ENCODE results near the gene CXCL5. TPM values are rescaled to one million over a fixed set of nuclear protein-coding genes. Genes with fewer than 3 reads are reported as not detected.
"Not testable (repeated sequence)": the region's sequence is repeated elsewhere in the genome, so short reads cannot be mapped to it uniquely, and the experiment has no call there.

Gene CXCL5
- polyA plus RNA-seq, 4 donors: 0.08 to 0.18 (median 0.13) TPM

- DNase-seq (ENCODE audit: low read depth in 4 of 4, low spot score in 2 of 4): no peak
These were observed 17.6 kb upstream of the CXCL5 start for GRCh38 chr4:74016068-74016467.

DNA sequence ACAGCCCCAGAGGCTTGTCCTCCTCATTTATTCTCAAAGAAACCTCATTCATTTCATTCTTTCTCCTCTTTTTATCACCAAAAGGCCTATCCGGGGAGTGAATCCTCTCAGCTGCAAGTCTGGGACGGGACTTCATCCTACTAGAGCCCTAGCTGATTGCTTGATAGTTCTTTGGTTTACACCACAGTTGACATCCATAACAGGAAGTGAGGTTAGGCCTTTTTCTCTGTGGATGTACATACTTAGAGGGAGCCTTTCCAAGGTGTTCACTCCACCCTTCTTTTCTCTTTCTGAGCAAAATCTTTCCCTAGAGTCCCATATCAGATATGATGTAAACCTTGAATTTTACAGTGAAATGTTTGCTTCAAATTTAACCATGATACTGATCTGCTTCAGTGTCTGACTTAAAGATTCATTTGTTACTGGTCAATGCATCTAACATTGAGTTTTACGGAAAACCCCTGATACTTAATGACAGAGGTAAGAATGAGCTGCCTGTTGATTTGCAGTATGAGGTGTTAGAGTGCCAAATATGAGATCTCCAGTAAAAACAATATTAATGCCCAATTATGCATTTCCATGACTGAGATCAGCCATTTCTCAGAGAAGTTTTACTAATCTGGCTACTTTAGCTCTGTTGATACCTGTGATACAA lies 16.8 kb upstream of the CXCL5 start:
- DNase-seq (ENCODE audit: low read depth in 4 of 4, low spot score in 2 of 4): no peak

- DNase-seq (ENCODE audit: low read depth in 4 of 4, low spot score in 2 of 4): no peak
These were observed 15.9 kb upstream of the CXCL5 start for GRCh38 chr4:74014332-74014731.

DNA sequence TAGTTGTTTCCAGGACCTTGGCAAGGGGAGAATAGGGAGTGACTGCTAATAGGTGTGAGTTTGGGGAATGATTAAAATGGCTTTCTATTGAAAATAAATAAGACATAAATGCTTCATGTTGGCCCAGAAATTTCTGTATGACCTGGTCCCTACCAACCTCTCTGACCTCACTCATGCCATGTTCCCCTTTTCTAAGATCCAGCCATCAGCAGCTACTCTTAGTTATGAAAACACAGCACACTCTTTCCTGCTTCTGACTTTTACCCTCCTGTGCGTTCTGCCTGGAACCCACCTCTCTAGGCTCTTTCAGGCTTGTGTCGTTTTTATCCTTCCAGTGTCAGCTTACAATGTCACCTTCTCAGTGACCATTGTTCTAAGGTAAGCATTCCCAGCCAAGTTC lies 14.8 kb upstream of the CXCL5 start:
- DNase-seq (ENCODE audit: low read depth in 4 of 4, low spot score in 2 of 4): no peak

DNA sequence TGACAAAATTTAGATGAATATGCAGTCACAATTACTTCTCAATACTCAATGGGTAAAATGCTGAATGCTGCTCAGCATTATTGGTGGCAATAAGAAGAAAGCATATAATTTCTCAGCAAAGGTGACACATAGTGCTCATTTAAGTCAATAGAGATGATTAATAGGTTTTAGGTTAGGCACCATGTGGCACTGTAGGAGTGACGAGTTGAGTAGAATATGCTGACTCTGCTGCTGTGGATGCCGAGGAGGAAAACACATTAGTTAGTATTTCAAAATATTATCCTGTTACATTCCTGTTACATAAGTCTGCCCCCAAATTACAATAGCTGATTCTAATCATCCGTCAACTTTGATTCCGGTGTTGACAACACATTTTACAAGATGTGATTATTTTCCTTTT lies 13.7 kb upstream of the CXCL5 start:
- DNase-seq (ENCODE audit: low read depth in 4 of 4, low spot score in 2 of 4): no peak

GRCh38 chr4:74009307-74009706 lies 10.8 kb upstream of the CXCL5 start:
- no peak for DNase-seq (ENCODE audit: low read depth in 4 of 4, low spot score in 2 of 4)

GRCh38 chr4:74006009-74006476 lies 7.6 kb upstream of the CXCL5 start:
- DNase-seq (ENCODE audit: low read depth in 4 of 4, low spot score in 2 of 4): no peak

DNA sequence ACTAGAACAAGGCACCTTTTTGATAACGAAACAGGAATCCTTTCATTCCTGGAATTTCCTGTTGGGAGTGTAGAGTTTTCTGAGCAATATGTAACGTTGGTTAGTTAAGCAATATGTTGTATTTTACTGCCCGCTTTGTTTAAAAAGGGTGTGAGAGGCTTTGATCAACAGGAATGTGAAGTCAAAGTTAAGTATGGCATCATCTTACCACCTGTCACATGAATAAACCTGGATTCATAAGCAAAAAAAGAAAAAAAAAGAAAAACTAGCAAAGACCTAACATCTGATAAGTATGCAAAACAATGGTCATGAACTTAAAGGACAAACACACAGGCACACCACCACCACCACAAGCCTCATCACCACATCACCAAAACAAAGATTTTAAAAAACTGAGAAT lies 7.1 kb upstream of the CXCL5 start:
- no peak for DNase-seq (ENCODE audit: low read depth in 4 of 4, low spot score in 2 of 4)

DNA sequence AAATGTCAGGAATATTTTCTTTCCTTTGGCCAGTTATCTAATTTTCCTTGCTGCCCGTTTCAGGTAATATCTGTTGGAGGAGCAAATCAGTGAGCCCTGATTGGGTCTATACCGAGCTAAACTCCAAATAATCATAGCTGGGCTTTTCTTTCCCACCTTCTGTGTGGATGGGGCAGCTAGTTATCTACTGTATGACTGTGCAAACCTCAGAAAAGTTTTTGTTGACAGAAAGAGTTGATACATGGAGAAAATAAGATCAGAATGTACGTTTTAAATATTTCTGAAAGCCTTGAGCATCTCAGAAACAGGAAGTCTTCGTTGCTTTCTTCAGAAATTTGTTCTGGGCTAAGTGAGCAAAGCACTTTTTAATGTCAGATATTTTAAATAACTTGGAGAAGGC lies 6.2 kb upstream of the CXCL5 start:
- DNase-seq (ENCODE audit: low read depth in 4 of 4, low spot score in 2 of 4): no peak

GRCh38 chr4:74000301-74000700 lies 1.8 kb upstream of the CXCL5 start:
- no peak for DNase-seq (ENCODE audit: low read depth in 4 of 4, low spot score in 2 of 4)

GRCh38 chr4:73992050-73992449 lies 6.4 kb downstream of the CXCL5 start:
- DNase-seq (ENCODE audit: low read depth in 4 of 4, low spot score in 2 of 4): no peak

GRCh38 chr4:73991742-73992000 lies 6.8 kb downstream of the CXCL5 start:
- DNase-seq (ENCODE audit: low read depth in 4 of 4, low spot score in 2 of 4): no peak

DNA sequence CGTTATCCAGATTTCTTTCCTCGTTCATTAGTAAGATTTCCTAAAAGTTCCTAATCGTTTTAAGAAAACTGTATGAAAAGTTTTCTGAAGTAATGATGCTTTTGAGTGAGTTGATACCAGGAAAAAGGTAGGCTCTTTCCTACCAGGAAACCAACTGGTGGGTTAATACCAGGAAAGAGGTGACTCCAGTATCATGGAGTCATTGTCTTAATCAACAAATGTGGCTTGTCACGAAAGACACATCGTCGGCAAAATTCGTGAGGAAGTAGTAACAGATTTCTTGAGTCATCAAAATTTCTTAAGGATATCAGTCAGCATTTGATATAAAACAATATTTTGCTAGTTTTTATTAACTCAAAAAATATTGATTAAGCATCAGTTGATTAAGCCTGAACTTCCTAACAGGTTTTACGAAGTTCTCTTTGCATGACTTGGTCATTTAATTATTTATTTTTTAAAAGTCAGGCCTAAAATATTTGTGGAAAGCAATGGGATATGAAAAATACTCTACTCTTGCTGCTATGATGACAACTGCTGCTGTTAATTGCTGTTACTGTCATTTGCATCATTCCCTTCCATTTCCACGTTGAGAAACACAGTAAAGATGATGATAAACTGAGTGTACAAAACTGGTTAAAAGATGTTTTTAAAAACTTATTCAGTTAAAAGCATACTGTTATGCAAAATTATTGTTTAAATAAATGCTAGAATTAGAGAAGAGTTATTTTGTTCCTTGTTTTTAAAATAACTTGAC lies 7.3 kb downstream of the CXCL5 start:
- DNase-seq (ENCODE audit: low read depth in 4 of 4, low spot score in 2 of 4): no peak

GRCh38 chr4:73989928-73990327 lies 8.5 kb downstream of the CXCL5 start:
- no peak for DNase-seq (ENCODE audit: low read depth in 4 of 4, low spot score in 2 of 4)

DNA sequence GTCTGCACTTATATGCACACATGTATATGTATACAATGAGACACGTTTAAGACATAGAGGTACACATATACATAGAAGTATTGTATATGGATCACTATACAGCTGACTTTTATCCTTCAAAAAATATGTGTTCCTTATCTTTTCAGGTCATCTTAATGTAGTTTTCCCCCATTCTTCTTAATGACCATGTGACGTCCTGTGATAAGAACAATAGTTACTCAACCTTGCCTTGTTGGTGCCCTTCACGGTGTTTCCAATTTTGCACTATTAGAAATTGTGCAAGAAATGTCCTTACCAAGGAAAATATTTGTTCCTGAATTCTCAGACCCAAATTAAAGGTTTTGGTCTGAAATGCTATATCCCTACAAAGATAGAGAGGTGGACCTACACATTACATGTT lies 9.4 kb downstream of the CXCL5 start:
- DNase-seq (ENCODE audit: low read depth in 4 of 4, low spot score in 2 of 4): no peak

DNA sequence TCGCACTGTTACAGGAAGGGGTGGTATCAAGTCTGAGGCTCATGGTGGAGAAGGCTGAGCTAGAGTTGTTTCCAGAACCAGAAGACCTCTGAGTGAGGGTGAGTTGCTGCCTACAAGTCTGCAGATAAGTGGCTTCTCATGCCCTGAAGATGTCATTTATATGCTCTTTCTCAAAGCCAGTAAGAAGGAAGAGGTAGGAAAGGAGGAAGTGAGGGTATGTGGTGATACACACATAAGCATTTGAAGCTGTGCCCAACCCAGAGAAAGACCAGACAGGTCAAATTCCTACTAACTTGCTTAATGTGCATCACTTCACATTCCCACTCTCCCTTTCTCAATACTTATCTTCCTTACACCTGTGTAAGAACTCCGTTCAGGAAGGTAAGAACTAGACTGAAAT lies 10.4 kb downstream of the CXCL5 start, which contains the start of gene PPBP:
PPBP (minus strand) TSS at position 130 of the 400 bp plus-strand sequence; CDS start at position 43, 87 bp downstream.
- no peak for DNase-seq (ENCODE audit: low read depth in 4 of 4, low spot score in 2 of 4)

DNA sequence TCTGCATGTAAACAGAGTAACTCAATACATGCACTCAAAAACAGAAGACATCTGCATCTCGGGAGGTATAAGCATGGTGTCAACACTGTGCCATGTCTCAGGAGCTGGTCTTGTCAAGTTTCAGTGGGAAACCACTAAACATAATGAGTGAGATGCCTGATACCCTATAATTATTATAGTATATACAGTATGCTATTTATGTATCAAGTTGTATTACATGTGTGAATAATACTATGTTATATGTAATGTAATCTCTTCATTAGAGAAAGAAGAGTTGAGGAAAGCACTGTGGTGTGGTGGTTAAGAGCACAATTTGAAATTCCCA lies 13.0 kb downstream of the CXCL5 start:
- no peak for DNase-seq (ENCODE audit: low read depth in 4 of 4, low spot score in 2 of 4)

- DNase-seq (ENCODE audit: low read depth in 4 of 4, low spot score in 2 of 4): no peak
These were observed 13.5 kb downstream of the CXCL5 start for GRCh38 chr4:73984736-73985527.

DNA sequence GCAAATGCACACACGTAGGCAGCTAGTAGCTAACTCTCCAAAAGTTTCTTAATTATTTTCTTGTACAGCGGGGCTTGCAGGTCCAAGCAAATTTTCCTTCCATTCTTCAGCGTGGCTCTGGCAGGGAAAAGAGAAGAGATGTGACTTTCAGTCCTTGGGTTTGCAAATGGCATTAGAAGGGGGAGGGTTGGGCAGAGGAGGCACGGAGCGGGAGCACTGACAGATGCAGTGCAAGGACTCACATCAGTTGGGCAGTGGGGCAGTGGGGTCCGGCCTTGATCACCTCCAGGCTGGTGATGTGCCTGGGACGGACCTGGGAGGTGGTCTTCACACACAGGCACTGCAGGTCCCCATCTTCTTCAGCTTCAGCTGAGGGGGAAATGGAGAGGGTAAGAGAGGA lies 17.3 kb downstream of the CXCL5 start:
- DNase-seq (ENCODE audit: low read depth in 4 of 4, low spot score in 2 of 4): not testable (repeated sequence)

- DNase-seq (ENCODE audit: low read depth in 4 of 4, low spot score in 2 of 4): no peak
These were observed 19.0 kb downstream of the CXCL5 start for GRCh38 chr4:73979407-73979957.

- no peak for DNase-seq (ENCODE audit: low read depth in 4 of 4, low spot score in 2 of 4)
These were observed 19.6 kb downstream of the CXCL5 start for GRCh38 chr4:73978886-73979285.

GRCh38 chr4:73976716-73977115 lies 21.8 kb downstream of the CXCL5 start:
- DNase-seq (ENCODE audit: low read depth in 4 of 4, low spot score in 2 of 4): no peak
